Activated gamma-delta T cell treated with anti-CD3 and anti-CD28 coated beads, Interleukin-2, amount 50 U/mL, for 16 hours (primary cell): ENCODE measurements around the gene WNT7B.

Experiments used
- DNase-seq: peaks from one replicate; pipeline ENCODE4 v3.0.0-alpha.2; 2020; ENCODE audit warnings: low read depth

Gene WNT7B

GRCh38 chr22:45953178-45953577 is 23.8 kb downstream of the WNT7B start:
- no peak for DNase-seq

- DNase-seq: no peak
Measured at GRCh38 chr22:45952553-45952952, 24.4 kb downstream of the WNT7B start.

GRCh38 chr22:45952151-45952550 is 24.8 kb downstream of the WNT7B start:
- DNase-seq: no peak

GRCh38 chr22:45949891-45950290 is 27.1 kb downstream of the WNT7B start:
- DNase-seq: no peak

GRCh38 chr22:45949258-45949870 is 27.6 kb downstream of the WNT7B start:
- no peak for DNase-seq

- DNase-seq: no peak
Measured at GRCh38 chr22:45948081-45948648, 28.8 kb downstream of the WNT7B start.

GRCh38 chr22:45946805-45947600 is 30.0 kb downstream of the WNT7B start:
- no peak for DNase-seq

- DNase-seq: no peak
Measured at GRCh38 chr22:45945621-45946106, 31.3 kb downstream of the WNT7B start.

- no peak for DNase-seq
Measured at GRCh38 chr22:45942787-45943493, 34.0 kb downstream of the WNT7B start.

- no peak for DNase-seq
Measured at GRCh38 chr22:45942344-45942743, 34.6 kb downstream of the WNT7B start.

GRCh38 chr22:45938913-45939312 is 38.0 kb downstream of the WNT7B start:
- no peak for DNase-seq

- no peak for DNase-seq
Measured at GRCh38 chr22:45937960-45938359, 39.0 kb downstream of the WNT7B start.

GRCh38 chr22:45935573-45935972 is 41.4 kb downstream of the WNT7B start:
- DNase-seq: no peak

GRCh38 chr22:45934659-45935341 is 42.2 kb downstream of the WNT7B start:
- DNase-seq: no peak

GRCh38 chr22:45934168-45934564 is 42.8 kb downstream of the WNT7B start:
- no peak for DNase-seq

- DNase-seq: no peak
Measured at GRCh38 chr22:45933506-45934167, 43.3 kb downstream of the WNT7B start.

- DNase-seq: no peak
Measured at GRCh38 chr22:45932071-45932470, 44.9 kb downstream of the WNT7B start.

- DNase-seq: no peak
Measured at GRCh38 chr22:45931042-45931441, 45.9 kb downstream of the WNT7B start.

- no peak for DNase-seq
Measured at GRCh38 chr22:45930324-45930723, 46.6 kb downstream of the WNT7B start.

- DNase-seq: no peak
Measured at GRCh38 chr22:45929649-45930048, 47.3 kb downstream of the WNT7B start.

GRCh38 chr22:45928726-45929368 is 48.1 kb downstream of the WNT7B start:
- DNase-seq: no peak
